Measurements from ENCODE around the gene GPR62.

GPR62 gene

GRCh38 chr3:52006017-52006819, 51.0 kb downstream of the GPR62 start:
- H4K20me1 ChIP-seq (ENCODE audit: insufficient read depth, low read length): no peaks in the 10 kb centered on the region
- H2AFZ ChIP-seq (ENCODE audit: low read depth, low read length): peak overlapping the region; percentile 3; the same call in 1 of the 2 replicates
- H3K4me2 ChIP-seq (ENCODE audit: insufficient read depth, low read length): no peak overlapping the region
- H3K9ac ChIP-seq (ENCODE audit: low read depth, low read length): no peak overlapping the region
- H3K9me3 ChIP-seq (ENCODE audit: insufficient read depth, low read length, severe bottlenecking): no peaks in the 10 kb centered on the region
- H3K27ac ChIP-seq (ENCODE audit: low read length): no peak overlapping the region
- H3K27me3 ChIP-seq (ENCODE audit: insufficient read depth, low read length, poor library complexity): no peaks in the 10 kb centered on the region
- ATAC-seq (ENCODE audit: insufficient read depth, low read depth) (no peak), DNase-seq (no peak)
- no peaks in the 10 kb centered on the region for H3K36me3 ChIP-seq (ENCODE audit: insufficient read depth, low read length)
- H3K4me3 ChIP-seq (ENCODE audit: low read depth in 1 of 2, low read length in 2 of 2): no peak overlapping the region
- H3K79me2 ChIP-seq (ENCODE audit: insufficient read depth, low read length): no peaks in the 10 kb centered on the region
- TF ChIP-seq CTCF (IDR thresholded peaks at IDR 0.05; ENCODE audit: borderline replicate concordance, extremely low read depth, low read length, poor library complexity, severe bottlenecking) (no peak), EZH2 (IDR thresholded peaks at IDR 0.05; ENCODE audit: borderline replicate concordance, low read depth, low read length, severe bottlenecking) (no peak)
- H3K4me1 ChIP-seq (ENCODE audit: insufficient read depth, low read length): peaks cover 21% of the 10 kb centered on the region

GRCh38 chr3:52006820-52007133, 51.6 kb downstream of the GPR62 start:
- no peaks in the 10 kb centered on the region for H3K79me2 ChIP-seq (ENCODE audit: insufficient read depth, low read length)
- no peaks in the 10 kb centered on the region for H3K9me3 ChIP-seq (ENCODE audit: insufficient read depth, low read length, severe bottlenecking)

More at GRCh38 chr3:52006820-52007133, 51.6 kb downstream of the GPR62 start:
- Histone ChIP-seq H3K4me3 (ENCODE audit: low read depth in 1 of 2, low read length in 2 of 2) (no peak overlapping the region), H3K4me1 (ENCODE audit: insufficient read depth, low read length) (peaks cover 15% of the 10 kb centered on the region), H2AFZ (ENCODE audit: low read depth, low read length) (no peak overlapping the region), H3K27me3 (ENCODE audit: insufficient read depth, low read length, poor library complexity) (no peaks in the 10 kb centered on the region), H4K20me1 (ENCODE audit: insufficient read depth, low read length) (no peaks in the 10 kb centered on the region), H3K4me2 (ENCODE audit: insufficient read depth, low read length) (no peak overlapping the region), H3K9ac (ENCODE audit: low read depth, low read length) (no peak overlapping the region), H3K36me3 (ENCODE audit: insufficient read depth, low read length) (no peaks in the 10 kb centered on the region), H3K27ac (ENCODE audit: low read length) (no peak overlapping the region)
- DNase-seq: no peak
- ATAC-seq (ENCODE audit: insufficient read depth, low read depth): no peak
- TF ChIP-seq CTCF (IDR thresholded peaks at IDR 0.05; ENCODE audit: borderline replicate concordance, extremely low read depth, low read length, poor library complexity, severe bottlenecking) (no peak), EZH2 (IDR thresholded peaks at IDR 0.05; ENCODE audit: borderline replicate concordance, low read depth, low read length, severe bottlenecking) (no peak)

Measured in DND-41 (cell line).